ENCODE results near the gene LRGUK.

- no peak for TF ChIP-seq CTCF (IDR thresholded peaks at IDR 0.05)
- TF ChIP-seq ZNF317 (CRISPR knock-in tag; IDR thresholded peaks at IDR 0.05; ENCODE audit: borderline replicate concordance, low read depth), result no peak
- no peak for TF ChIP-seq ZNF232 (CRISPR knock-in tag; IDR thresholded peaks at IDR 0.05)
- no peak for TF ChIP-seq MLX (CRISPR knock-in tag; IDR thresholded peaks at IDR 0.05)
- no peak for TF ChIP-seq JAZF1 (CRISPR knock-in tag; IDR thresholded peaks at IDR 0.05)
- TF ChIP-seq CREB1 (CRISPR knock-in tag; IDR thresholded peaks at IDR 0.05), result no peak
- TF ChIP-seq ETV6 (CRISPR knock-in tag; IDR thresholded peaks at IDR 0.05), result no peak
- no peak for TF ChIP-seq MAX (CRISPR knock-in tag; IDR thresholded peaks at IDR 0.05)
- TF ChIP-seq RELA (CRISPR knock-in tag; IDR thresholded peaks at IDR 0.05; ENCODE audit: borderline replicate concordance), result no peak
- no peak for TF ChIP-seq SP1 (CRISPR knock-in tag; conservative IDR thresholded peaks at IDR 0.05)
These were observed 166.0 kb downstream of the LRGUK start for GRCh38 chr7:134293002-134293740.
